ENCODE measurements around the gene CDIPT.

DNA sequence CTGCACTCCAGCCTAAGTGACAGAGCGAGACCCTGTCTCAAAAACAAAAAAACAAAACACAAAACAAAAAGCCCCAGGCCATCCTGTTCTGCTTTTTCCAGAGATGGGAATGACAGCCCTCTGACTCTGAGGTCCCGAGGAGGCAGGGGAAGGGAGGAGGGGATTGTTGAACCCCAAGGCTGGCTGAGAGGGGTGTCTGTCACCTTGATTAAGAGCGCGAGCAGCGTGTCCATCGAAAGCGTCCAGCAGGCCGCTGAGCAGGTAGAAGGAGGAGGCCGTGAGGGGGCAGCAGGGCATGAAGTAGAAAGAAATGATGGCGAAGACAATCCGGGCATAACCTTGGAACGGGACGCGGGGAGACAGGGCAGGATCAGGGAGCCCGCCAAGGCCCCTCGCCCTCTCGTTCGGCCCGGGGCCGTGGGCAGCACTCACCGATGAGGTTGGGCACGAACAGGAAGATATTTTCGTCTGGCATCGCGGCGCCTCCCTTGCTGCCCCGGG is 593 bp downstream of the CDIPT start:
- no peak for TF ChIP-seq POLR2A (IDR thresholded peaks at IDR 0.05; ENCODE audit: low read length)
- TF ChIP-seq GATA1 (IDR thresholded peaks at IDR 0.05; ENCODE audit: low read depth, low read length) = no peak

All from erythroblast (primary cell).